ENCODE data around the gene DHX58.
"Not testable (repeated sequence)": the region's sequence is repeated elsewhere in the genome, so short reads cannot be mapped to it uniquely, and the experiment has no call there.

Gene DHX58

GRCh38 chr17:42142371-42142896 lies 29.9 kb upstream of the DHX58 start:
- DNase-seq (ENCODE audit: low read depth, low spot score), result no peak
- no peak overlapping the region for H3K4me3 ChIP-seq
- no peak overlapping the region for H3K9ac ChIP-seq (ENCODE audit: insufficient read length)
- H3K9me3 ChIP-seq (ENCODE audit: low read depth, low read length), result no peaks in the 10 kb centered on the region
- no peak overlapping the region for H3K27ac ChIP-seq
- TF ChIP-seq EZH2 (IDR thresholded peaks at IDR 0.05), result no peak
- TF ChIP-seq POLR2AphosphoS5 (IDR thresholded peaks at IDR 0.05; ENCODE audit: borderline replicate concordance, low read depth, low read length), result no peak
- no peak for TF ChIP-seq FOXP2 (optimal IDR thresholded peaks at IDR 0.05; ENCODE audit: control extremely low read depth, extremely low read length, insufficient read depth)
- H3K36me3 ChIP-seq (ENCODE audit: insufficient read depth, low read length), result peaks cover 25% of the 10 kb centered on the region

GRCh38 chr17:42141382-42141781 lies 28.9 kb upstream of the DHX58 start:
- no peak overlapping the region for H3K4me3 ChIP-seq
- no peak for DNase-seq (ENCODE audit: low read depth, low spot score)
- no peak overlapping the region for H3K9ac ChIP-seq (ENCODE audit: insufficient read length)
- peaks cover 22% of the 10 kb centered on the region for H3K36me3 ChIP-seq (ENCODE audit: insufficient read depth, low read length)
- no peak overlapping the region for H3K27ac ChIP-seq
- H3K9me3 ChIP-seq (ENCODE audit: low read depth, low read length), result no peaks in the 10 kb centered on the region
- TF ChIP-seq POLR2AphosphoS5 (IDR thresholded peaks at IDR 0.05; ENCODE audit: borderline replicate concordance, low read depth, low read length) (no peak), EZH2 (IDR thresholded peaks at IDR 0.05) (no peak), FOXP2 (optimal IDR thresholded peaks at IDR 0.05; ENCODE audit: control extremely low read depth, extremely low read length, insufficient read depth) (no peak)

GRCh38 chr17:42140690-42141089 lies 28.2 kb upstream of the DHX58 start:
- peaks cover 18% of the 10 kb centered on the region for H3K36me3 ChIP-seq (ENCODE audit: insufficient read depth, low read length)
- not testable (repeated sequence) for H3K9me3 ChIP-seq (ENCODE audit: low read depth, low read length); H3K9ac ChIP-seq (ENCODE audit: insufficient read length); DNase-seq (ENCODE audit: low read depth, low spot score); H3K27ac ChIP-seq; H3K4me3 ChIP-seq

- Histone ChIP-seq H3K4me3 (no peak overlapping the region), H3K9me3 (ENCODE audit: low read depth, low read length) (no peaks in the 10 kb centered on the region), H3K9ac (ENCODE audit: insufficient read length) (no peak overlapping the region), H3K27ac (no peak overlapping the region), H3K36me3 (ENCODE audit: insufficient read depth, low read length) (peaks cover 14% of the 10 kb centered on the region)
- DNase-seq (ENCODE audit: low read depth, low spot score), result no peak
- TF ChIP-seq EZH2 (IDR thresholded peaks at IDR 0.05), result no peak
- TF ChIP-seq FOXP2 (optimal IDR thresholded peaks at IDR 0.05; ENCODE audit: control extremely low read depth, extremely low read length, insufficient read depth), result no peak
- no peak for TF ChIP-seq POLR2AphosphoS5 (IDR thresholded peaks at IDR 0.05; ENCODE audit: borderline replicate concordance, low read depth, low read length)
Measured at GRCh38 chr17:42138749-42139492, 26.4 kb upstream of the DHX58 start.

DNA sequence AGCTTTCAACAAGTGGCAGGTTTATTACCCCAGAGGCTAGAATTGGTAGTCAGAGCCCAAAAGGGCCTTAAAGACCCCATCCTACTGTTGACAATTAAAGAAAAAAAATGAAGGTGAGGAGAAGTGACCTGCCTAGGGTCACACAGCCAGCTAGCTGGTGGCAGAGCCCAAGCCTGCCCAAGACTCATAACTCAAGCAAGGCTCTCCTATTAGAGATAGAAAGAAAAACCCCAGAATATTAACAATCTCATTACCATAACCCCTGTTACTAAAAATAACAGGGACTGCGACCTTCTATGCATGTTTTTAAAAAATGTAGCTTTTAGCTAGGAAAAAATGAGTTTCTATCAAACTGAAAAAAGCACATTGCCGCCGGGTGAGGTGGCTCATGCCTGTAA lies 24.1 kb upstream of the DHX58 start:
- TF ChIP-seq FOXP2 (optimal IDR thresholded peaks at IDR 0.05; ENCODE audit: control extremely low read depth, extremely low read length, insufficient read depth) (no peak), EZH2 (IDR thresholded peaks at IDR 0.05) (no peak), POLR2AphosphoS5 (IDR thresholded peaks at IDR 0.05; ENCODE audit: borderline replicate concordance, low read depth, low read length) (no peak)
- Histone ChIP-seq H3K36me3 (ENCODE audit: insufficient read depth, low read length) (peaks cover 7% of the 10 kb centered on the region; the same call in 1 of the 2 replicates), H3K9ac (ENCODE audit: insufficient read length) (no peak overlapping the region), H3K9me3 (ENCODE audit: low read depth, low read length) (no peaks in the 10 kb centered on the region), H3K4me3 (no peak overlapping the region), H3K27ac (no peak overlapping the region)
- no peak for DNase-seq (ENCODE audit: low read depth, low spot score)

GRCh38 chr17:42135664-42136653 lies 23.4 kb upstream of the DHX58 start:
- Histone ChIP-seq H3K36me3 (ENCODE audit: insufficient read depth, low read length) (peaks cover 8% of the 10 kb centered on the region), H3K9ac (ENCODE audit: insufficient read length) (no peak overlapping the region), H3K4me3 (no peak overlapping the region), H3K27ac (no peak overlapping the region), H3K9me3 (ENCODE audit: low read depth, low read length) (no peaks in the 10 kb centered on the region)
- DNase-seq (ENCODE audit: low read depth, low spot score), result no peak
- no peak for TF ChIP-seq FOXP2 (optimal IDR thresholded peaks at IDR 0.05; ENCODE audit: control extremely low read depth, extremely low read length, insufficient read depth)
- no peak for TF ChIP-seq EZH2 (IDR thresholded peaks at IDR 0.05)
- no peak for TF ChIP-seq POLR2AphosphoS5 (IDR thresholded peaks at IDR 0.05; ENCODE audit: borderline replicate concordance, low read depth, low read length)

DNA sequence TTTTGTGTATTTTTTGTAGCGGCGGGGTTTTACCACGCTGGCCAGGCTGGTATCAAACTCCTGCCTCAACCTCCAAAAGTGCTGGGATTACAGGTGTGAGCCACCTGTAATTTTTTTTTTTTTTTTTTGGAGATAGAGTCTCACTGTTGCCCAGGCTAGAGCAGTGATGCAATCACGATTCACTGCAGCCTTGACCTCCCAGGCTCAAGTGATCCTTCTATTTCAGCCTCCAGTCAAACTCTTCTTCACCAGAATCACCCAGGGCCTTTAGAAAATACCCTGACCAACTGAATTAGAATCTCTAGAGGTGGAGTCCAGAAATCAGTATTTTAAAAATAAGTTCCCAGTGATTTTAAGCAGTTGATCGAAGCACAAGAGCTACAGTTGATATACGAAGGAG lies 22.6 kb upstream of the DHX58 start:
- Histone ChIP-seq H3K9ac (ENCODE audit: insufficient read length) (no peak overlapping the region), H3K4me3 (no peak overlapping the region), H3K36me3 (ENCODE audit: insufficient read depth, low read length) (peaks cover 15% of the 10 kb centered on the region), H3K9me3 (ENCODE audit: low read depth, low read length) (no peaks in the 10 kb centered on the region), H3K27ac (no peak overlapping the region)
- no peak for DNase-seq (ENCODE audit: low read depth, low spot score)
- TF ChIP-seq POLR2AphosphoS5 (IDR thresholded peaks at IDR 0.05; ENCODE audit: borderline replicate concordance, low read depth, low read length) (no peak), EZH2 (IDR thresholded peaks at IDR 0.05) (no peak), FOXP2 (optimal IDR thresholded peaks at IDR 0.05; ENCODE audit: control extremely low read depth, extremely low read length, insufficient read depth) (no peak)

DNA sequence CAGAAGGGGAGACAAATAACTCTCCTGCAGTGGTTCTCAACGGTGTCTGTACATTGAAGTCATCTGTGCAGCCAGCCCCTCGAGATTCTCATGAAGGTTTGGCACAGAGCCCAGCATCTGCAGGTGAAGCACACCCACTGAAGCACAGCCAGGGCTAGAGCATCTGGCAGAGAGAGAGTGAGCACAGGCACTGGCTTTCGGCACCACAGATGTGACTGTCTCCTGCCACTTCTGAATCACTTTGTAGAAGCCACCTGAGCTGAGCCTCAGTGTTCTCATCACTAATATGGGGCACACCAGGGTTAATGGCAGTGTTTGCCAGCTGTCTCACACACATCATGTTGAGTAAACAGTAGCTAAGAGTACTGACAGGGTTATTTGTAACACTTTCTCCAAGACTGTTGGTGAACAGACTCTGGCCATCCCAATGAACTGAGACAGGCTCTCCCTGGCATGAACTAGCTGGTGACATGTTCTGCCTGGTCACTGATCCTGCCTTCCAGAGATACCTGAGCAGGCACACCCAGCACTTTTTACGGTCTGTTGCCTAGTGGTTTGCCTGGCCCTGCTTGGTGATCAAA lies 21.0 kb upstream of the DHX58 start:
- no peak for DNase-seq (ENCODE audit: low read depth, low spot score)
- no peak overlapping the region for H3K9ac ChIP-seq (ENCODE audit: insufficient read length)
- peaks cover 31% of the 10 kb centered on the region for H3K36me3 ChIP-seq (ENCODE audit: insufficient read depth, low read length)
- H3K4me3 ChIP-seq, result no peak overlapping the region
- no peaks in the 10 kb centered on the region for H3K9me3 ChIP-seq (ENCODE audit: low read depth, low read length)
- TF ChIP-seq EZH2 (IDR thresholded peaks at IDR 0.05), result no peak
- no peak for TF ChIP-seq POLR2AphosphoS5 (IDR thresholded peaks at IDR 0.05; ENCODE audit: borderline replicate concordance, low read depth, low read length)
- TF ChIP-seq FOXP2 (optimal IDR thresholded peaks at IDR 0.05; ENCODE audit: control extremely low read depth, extremely low read length, insufficient read depth), result no peak
- no peak overlapping the region for H3K27ac ChIP-seq

All from SK-N-MC (cell line).